GM19193 (cell line): ENCODE measurements around the gene CASZ1.

Experiments used
- POLR2A ChIP-seq: IDR thresholded peaks from 4 replicates; pipeline ENCODE4 v1.6.1; 2011; ENCODE audit not compliant: insufficient read depth, insufficient read length; ENCODE audit errors: extremely low read depth

Gene CASZ1

GRCh38 chr1:10629091-10629815 lies 167.2 kb downstream of the CASZ1 start:
- TF ChIP-seq POLR2A = no peak

GRCh38 chr1:10628685-10629084 lies 167.8 kb downstream of the CASZ1 start:
- no peak for TF ChIP-seq POLR2A

GRCh38 chr1:10626791-10627410 lies 169.5 kb downstream of the CASZ1 start:
- TF ChIP-seq POLR2A = no peak

DNA sequence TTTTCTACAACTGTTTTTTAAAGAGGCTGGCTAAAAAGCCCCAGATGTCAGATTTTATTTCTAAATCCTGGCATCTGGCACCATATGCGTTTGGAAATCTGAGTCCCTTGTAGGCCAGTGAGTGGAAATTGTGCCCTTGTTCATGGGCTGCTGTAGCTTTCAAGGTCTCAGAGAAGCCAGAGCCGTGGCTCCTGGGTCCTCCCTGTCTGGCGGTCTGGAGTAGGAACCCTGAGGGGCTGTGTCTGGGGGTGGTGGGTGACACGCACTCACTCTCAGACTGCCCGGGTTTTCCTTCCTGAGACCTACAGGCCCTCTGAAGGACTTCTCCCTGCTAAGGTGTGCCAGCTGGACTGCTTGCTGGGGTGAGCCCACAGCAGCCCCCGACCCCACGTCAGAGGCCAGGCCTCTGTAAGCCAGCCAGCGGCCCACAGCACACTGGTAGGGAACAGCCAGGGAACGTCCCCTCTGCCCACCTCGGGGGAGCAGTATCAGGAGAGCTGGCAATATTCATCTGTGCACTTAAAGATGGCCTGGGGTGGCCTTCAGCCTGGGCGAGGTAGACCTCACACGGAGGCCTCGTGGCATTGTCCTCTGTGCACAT lies 170.2 kb downstream of the CASZ1 start:
- no peak for TF ChIP-seq POLR2A

DNA sequence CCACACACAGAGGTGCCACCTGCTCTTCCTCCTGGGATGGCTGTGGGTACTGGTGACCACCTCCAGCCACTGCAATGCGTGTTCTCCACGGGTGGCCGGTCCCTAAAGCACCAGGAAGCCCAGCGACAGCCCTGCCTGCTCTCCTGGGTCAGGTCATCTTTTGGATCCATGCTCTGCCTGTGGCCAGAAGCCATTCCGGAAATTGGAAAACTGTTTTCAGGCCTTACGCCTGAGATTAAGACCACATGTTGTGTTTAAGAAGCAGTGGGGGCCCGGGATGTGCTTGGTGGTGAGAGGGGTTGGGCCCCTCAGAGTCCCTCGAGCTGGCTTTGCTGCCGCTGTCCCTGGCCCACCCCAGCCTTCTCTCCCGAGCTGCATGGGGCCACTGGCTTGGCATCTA lies 170.9 kb downstream of the CASZ1 start:
- no peak for TF ChIP-seq POLR2A

DNA sequence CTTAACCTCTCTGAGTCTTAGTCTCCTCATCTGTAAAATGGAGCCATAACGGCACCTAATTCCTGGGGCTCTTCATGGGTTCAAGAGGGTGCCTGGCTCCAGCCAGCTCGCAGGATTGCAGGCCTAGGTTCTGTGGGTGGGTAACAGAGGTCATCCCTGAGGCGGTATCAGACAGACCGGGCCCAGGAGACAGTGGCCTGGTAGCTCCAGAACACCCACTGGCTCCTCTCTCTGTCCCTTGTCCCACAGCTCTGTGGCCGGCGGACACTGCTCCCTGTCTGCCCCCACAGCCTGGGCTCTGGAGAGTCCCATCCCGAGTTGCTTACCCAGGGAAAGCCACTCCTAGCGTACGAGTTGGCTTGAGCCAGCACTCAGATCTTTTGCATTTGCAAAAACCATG lies 171.4 kb downstream of the CASZ1 start:
- TF ChIP-seq POLR2A = no peak

- TF ChIP-seq POLR2A = no peak
Observed at GRCh38 chr1:10624256-10625050, 172.0 kb downstream of the CASZ1 start.

GRCh38 chr1:10623686-10624145 lies 172.7 kb downstream of the CASZ1 start:
- TF ChIP-seq POLR2A = no peak

- no peak for TF ChIP-seq POLR2A
Observed at GRCh38 chr1:10622910-10623685, 173.3 kb downstream of the CASZ1 start.

GRCh38 chr1:10621906-10622305 lies 174.5 kb downstream of the CASZ1 start:
- TF ChIP-seq POLR2A = no peak

DNA sequence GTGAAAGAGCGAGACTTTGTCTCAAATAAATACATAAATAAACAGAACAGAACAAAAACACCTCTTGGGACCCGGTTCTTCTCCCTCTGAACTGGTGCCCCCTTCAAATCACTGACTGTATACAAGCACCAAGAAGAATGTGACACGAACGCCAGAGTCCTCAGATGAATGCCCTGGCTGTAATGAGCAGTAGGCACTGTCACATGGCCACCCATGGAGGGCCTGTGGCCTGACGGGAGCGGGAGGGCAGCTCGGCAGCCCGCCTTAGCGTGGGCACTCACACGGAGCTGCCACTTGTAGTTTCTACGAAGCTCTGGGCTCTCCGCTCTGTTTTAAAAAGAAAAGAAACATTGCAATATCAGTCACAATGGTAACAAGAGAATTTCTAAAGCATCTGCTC lies 175.7 kb downstream of the CASZ1 start:
- no peak for TF ChIP-seq POLR2A

DNA sequence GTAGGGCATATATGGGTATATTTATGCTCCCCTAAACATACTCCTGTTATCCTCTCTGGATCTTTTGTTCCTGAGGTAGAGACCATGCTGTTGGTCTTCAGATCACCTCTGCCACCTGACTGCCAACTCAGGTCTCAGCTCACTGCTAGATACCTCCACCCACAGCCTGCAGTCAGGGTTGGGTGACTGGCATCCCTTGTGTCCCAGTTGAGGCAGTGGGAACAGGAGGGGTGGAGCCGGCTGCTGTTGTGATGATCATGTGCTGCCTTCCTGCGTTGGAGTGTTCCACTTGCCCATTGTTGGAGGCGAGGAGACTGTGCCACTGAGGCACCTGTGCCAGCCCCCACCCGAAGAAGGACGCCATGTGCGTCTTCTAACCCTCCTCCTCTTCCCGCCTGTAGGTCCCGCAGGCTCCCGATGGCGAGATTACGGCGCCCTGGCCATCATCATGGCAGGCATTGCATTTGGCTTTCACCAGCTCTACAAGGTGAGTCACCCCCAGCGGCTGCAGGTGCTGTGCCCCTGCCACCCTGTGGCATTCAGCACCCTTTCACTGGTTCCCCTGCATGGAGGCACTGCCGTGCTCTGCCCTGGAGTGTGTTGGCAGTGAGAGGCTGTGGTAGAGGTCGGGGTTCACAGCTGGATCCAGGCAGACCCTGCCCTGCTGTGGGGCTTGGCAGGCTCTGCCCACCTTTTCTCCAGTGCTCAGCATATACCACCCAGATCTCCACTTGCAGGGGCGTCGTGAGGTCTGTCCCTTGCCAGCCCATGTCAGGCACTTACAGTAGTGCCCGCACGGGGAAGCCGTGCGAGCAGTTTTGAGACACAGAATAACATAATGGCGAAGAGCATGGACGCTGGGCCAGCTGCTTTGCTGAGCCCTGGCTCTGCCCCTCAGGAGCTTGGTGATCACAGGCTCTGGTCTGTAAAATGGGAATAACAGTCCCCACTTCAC lies 178.2 kb downstream of the CASZ1 start:
- TF ChIP-seq POLR2A = no peak

GRCh38 chr1:10617318-10617717 lies 179.1 kb downstream of the CASZ1 start:
- no peak for TF ChIP-seq POLR2A
